Cardiac fibroblast (primary cell): ENCODE results near the gene MAGI1.

Experiments used
- DNase-seq, 2 donors: peaks; one replicate each; pipeline versions ENCODE4 v3.0.0 to v3.0.0-alpha.2; 2010; ENCODE audit warnings: low read depth in 2 of 2
- H3K4me3 ChIP-seq, 2 donors: replicated peaks in 1 of 2; 1 replicate in 1 of 2; 2 replicates in 1 of 2; pipeline ENCODE4 v1.5.1; 2011; ENCODE audit warnings: low read depth in 2 of 2, low read length in 2 of 2, mild to moderate bottlenecking in 2 of 2, moderate library complexity in 1 of 2
- CTCF ChIP-seq: IDR thresholded peaks from one replicate; pipeline ENCODE4 v1.5.1; 2011; ENCODE audit warnings: low read depth, mild to moderate bottlenecking, low read length, inconsistent platforms

The MAGI1 gene

GRCh38 chr3:65490114-65490513 lies 548.6 kb downstream of the MAGI1 start:
- no peak overlapping the region for H3K4me3 ChIP-seq
- no peak for DNase-seq
- TF ChIP-seq CTCF, result no peak

- no peak for TF ChIP-seq CTCF
- DNase-seq, result no peak
- no peak overlapping the region for H3K4me3 ChIP-seq
Measured at GRCh38 chr3:65489253-65489652, 549.5 kb downstream of the MAGI1 start.

GRCh38 chr3:65485826-65486469 lies 552.8 kb downstream of the MAGI1 start:
- H3K4me3 ChIP-seq, result no peak overlapping the region
- peak in 1 of 2 donors; percentile 12 for DNase-seq
- no peak for TF ChIP-seq CTCF

GRCh38 chr3:65484964-65485363 lies 553.8 kb downstream of the MAGI1 start:
- no peak overlapping the region for H3K4me3 ChIP-seq
- TF ChIP-seq CTCF, result no peak
- DNase-seq, result no peak

GRCh38 chr3:65483480-65483879 lies 555.2 kb downstream of the MAGI1 start:
- H3K4me3 ChIP-seq, result no peak overlapping the region
- DNase-seq, result peak in 1 of 2 donors; percentile 67
- no peak for TF ChIP-seq CTCF

GRCh38 chr3:65483011-65483410 lies 555.7 kb downstream of the MAGI1 start:
- no peak for DNase-seq
- no peak for TF ChIP-seq CTCF
- H3K4me3 ChIP-seq, result no peak overlapping the region

GRCh38 chr3:65481085-65481484 lies 557.6 kb downstream of the MAGI1 start:
- no peak for DNase-seq
- no peak for TF ChIP-seq CTCF
- H3K4me3 ChIP-seq, result no peak overlapping the region
